ENCODE measurements around the gene CS.
"Not testable (repeated sequence)": the region's sequence is repeated elsewhere in the genome, so short reads cannot be mapped to it uniquely, and the experiment has no call there.

The CS gene

DNA sequence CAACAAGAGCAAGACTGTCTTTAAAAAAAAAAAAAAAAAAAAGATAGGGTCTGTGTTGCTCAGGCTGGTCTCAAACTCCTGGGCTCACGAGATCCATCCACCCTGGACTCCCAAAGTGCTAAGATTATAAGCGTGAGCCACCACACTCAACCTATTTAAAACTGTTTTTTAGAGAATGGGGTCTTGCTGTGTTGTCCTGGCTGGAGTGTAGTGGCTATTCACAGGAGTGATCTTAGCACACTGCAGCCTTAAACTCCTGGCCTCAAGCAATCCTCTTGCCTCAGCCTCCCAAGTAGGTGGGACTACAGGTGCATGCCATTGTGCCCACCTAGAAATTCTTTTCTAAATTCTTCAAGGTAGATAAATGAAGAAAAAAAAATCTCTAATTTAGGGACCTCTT, 25.8 kb downstream of the CS start:
- no peak for DNase-seq

DNA sequence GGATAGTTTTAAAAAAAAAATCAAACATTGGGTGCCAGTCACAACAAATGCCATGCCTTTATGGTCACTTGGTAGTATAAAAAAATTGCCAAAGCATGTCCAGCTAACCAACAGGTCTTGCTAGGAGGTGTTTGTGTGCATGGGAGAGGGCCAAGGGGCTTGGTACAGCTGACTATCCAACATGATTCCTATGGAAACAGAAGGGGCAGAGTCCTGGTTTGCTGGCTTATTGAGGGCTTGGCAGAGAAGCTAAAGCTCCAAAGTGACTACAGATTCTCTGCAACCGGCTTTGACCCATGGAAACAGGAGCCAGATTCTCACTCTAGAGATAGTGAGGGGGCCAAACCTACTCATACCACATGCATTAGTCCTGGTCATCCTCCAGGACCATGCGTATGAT, 27.7 kb downstream of the CS start:
- DNase-seq = not testable (repeated sequence)

DNA sequence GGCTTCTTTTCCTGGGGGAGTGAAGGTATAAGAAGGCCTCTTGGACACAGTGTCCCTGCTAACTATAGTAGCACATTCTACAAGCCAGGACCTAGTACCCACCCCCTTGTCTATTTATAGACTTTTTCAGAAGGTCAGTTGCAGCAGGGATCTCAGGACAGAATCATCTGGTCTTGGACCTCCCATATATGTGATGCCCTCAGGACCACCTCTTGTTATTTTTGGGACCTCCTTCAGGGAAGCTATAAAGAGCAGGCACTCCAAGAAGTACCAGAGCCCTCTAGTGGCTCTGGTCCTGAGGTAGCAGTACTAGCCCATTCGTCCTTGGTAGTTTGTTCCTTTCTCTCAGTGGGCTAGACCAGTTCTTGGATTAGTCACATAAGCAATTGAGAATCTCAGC, 29.1 kb downstream of the CS start:
- no peak for DNase-seq

DNA sequence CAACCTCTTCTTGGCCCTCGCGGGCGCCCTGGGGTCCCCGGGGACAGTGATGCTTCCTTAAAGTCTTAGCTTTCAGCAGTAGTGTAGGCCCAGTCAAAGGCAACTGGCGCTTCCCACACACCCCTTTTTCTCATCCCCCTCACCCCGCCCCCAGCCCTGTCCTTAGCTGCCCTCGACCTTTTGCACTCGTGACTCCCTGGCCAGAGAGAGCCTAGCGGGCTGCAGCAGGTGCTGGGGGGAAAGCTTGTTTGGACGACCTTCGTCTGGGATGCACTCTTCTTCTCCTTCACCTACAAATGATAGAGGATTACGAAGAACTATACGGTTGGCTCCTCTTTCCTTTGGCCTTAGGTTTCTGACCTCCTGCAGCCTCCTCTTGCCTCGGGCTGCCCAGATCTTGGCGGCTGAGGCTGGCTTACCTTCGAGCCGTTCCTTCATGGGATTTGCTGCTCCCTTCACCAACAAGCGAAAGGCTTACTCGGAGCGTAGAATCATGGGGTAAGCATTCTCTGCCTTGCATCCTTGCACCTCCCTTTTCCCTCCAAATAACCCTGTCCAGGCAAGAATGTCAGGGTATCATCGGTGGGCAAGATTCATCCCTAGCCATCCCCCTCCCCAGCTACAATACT, 32.6 kb downstream of the CS start:
- no peak for DNase-seq

DNA sequence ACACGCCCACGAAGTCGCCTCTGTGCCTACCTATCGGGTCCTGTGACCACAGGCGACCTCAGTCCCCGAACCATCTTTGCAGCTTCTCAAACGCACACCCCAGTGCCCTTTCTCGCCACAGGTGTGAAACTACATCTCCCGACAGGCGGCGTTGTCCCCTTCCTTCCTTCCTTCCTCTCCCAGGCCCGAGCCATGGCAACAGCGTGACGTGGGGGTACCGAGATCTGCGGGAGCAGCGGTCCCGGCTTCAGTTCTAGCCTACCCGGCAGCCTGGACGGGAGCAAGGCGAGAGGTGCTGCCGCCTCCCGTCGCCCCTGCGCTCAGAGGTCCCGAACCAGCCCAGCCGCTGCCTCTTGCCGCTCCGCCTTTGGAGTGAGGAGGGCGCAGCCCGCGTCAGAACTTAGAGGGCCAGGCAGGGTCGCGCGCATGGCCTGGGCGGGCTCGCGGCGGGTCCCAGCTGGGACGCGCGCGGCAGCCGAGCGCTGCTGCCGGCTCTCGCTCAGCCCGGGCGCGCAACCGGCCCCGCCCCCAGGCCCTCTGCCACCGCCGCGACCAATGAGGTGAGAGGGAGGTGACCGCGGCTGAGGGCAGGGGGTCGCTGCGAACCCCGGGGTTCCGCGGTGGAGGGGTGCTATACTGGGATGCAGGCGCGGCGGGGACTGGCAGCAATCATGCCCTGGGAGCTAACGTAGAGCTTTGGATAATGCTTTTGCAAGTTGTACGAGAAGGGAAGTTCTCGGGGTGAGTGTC, 33.3 kb downstream of the CS start, which contains the start of gene COQ10A:
Gene COQ10A (plus strand): TSS at position 250 of the 750 bp plus-strand sequence. CDS start 177 bp downstream, at position 427.
- peak; percentile 70 for DNase-seq

DNA sequence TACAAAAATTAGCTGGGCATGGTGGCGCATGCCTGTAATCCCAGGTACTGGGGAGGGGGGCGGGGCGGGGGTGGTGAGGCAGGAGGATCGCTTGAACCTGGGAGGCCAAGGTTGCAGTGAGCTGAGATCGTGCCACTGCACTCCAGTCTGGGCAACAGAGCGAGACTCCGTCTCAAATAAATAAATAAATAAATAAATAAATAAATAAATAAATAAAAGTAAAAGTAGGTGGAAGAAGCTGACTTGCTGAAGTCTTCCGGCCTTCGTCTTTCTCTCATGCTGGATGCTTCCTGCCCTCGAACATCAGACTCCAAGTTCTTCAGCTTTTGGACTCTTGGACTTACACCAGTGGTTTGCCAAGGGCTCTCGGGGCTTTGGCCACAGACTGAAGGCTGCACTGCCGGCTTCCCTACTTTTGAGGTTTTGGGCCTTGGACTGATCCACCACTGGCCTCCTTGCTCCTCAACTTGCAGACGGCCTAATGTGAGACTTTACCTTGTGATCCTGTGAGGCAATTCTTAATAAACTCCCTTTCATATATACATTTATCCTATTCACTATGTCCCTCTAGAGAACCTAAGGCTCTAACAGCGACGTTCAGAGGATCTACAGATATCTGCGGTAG, 34.0 kb downstream of the CS start:
- not testable (repeated sequence) for DNase-seq

DNA sequence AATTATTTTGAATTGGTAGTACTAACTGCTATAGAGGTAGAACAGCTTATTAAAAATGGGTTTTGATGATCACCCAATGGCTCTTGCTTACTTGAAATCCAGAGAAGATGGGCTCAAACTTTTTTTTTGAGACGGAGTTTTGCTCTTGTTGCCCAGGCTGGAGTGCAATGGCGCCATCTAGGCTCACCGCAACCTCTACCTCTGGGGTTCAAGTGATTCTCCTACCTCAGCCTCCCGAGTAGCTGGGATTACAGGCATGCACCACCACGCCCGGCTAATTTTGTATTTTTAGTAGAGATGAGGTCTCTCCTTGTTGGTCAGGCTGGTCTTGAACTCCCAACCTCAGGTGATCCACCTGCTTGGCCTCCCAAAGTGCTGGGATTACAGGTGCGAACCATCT, 37.2 kb downstream of the CS start:
- DNase-seq = not testable (repeated sequence)

DNA sequence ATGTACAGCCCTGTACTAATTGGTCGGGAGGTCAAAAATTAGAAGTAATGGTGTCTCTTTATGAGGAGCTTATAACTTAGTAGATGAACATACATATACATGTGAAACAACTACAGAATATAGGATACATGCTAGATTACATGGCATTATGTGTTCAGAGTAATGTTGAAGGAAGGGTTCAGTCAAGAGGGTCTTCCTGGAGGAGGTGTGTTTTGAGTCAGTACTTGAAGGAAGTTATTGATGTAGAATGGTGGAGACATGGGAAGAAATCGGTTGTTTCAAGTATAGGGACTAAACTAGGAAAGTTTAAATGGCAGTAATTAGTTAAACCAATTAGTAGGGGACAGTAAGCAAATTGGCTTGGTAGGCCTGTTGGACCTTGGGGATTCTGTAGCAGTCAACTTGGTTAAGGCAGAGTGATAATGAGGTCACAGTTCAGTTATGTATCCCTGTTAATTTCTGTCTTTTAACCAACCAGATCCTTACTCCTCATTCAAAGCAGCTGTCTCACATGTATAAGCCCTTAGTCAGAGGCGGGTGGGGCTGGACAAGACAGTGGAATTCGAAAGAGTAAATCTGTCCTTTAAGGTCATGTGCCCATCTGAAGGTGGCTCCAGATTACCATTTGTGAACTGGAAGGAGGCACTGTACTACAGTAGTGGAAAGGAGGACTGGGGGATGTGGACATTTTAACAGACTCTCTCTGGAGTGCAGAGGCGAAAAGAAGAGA, 38.5 kb downstream of the CS start:
- no peak for DNase-seq

DNA sequence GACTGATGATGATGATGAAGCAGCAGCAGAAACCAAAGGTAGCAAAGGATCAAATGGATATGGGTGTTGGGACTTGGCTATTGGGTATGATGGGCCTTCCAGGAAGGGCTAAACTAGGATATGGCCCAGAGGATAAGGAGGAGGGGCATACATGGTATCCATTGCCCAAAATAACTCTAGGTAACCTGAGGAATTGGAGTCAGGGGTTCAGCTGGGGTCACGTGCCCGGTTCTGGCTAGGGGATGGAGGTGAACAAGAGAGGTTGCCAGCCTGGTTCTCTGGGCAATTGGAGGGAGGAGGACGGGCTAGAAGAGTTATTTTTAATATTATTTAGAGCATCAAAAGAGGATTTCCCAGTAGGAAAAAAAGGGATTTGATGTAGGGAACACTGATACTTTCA, 39.2 kb downstream of the CS start:
- no peak for DNase-seq

DNA sequence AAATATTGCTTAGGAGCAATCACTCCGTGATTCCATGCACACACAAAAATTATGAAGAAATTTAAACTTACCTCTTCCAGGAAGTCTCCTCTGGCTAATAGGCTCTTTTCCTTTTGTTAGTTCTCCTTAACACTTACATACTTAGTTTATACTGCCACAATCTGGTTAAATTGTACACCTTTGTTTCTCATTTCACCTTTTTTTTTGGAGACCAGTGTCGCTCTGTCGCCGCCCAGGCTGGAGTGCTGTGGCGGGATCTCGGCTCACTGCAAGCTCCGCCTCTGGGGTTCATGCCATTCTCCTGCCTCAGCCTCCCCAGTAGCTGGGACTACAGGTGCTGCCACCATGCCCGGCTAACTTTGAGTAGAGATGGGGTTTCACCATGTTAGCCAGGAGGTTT, 39.8 kb downstream of the CS start:
- no peak for DNase-seq

DNA sequence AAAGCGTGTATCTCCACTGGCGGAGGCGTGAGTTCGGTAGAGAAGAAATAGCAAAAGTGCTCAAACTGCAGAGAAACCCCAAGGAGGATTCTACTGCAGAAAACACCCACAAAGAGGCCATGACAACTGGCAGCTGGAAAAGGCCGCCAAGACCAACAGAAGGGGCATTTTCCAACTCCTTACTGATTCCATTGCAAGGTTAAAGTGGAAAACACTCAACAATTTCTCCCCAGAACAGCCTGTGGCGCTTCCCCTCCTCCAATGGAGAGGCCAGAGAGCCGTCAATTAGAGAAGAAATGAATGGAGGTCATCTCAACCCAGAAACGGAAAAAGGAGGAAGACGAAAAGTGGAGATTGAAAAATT, 41.3 kb downstream of the CS start:
- DNase-seq = no peak

DNA sequence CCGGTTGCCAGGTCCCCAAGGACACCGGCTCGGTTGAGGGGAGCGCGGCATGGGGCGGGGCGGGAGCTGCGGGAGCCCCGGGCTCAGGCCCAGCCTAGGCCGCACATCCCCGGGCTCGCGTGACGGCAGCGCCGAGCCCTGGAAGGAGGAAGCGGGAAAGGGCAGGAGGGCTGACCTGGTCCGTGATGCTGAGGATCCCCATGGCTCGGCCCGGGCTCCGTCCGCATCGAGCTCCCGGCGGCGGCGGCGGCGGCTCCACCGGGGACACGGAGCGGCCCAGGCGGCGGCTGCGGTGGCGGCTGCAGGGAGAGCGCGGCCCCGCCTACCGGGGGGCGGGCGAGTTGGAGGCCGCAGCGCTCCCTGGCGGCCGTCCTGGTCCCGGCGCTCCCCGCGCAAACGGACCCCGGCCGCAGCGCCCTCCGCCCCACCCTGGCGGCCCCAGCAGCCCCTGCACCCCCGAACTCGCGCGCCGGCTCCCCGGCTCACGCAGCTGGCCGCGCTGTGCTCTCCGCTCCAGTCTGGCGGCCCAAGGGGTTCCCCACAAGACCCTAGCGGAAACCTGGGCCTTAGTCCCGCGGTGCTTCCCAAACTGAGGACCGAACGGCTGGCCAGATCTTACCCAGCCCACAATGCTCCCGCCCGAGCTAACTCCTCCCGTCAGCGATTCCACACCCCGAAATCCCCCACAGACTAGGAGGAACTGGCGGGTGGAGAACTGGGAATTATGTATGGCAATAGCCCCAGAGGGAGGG, 41.9 kb downstream of the CS start, which contains the start of gene ANKRD52:
Gene ANKRD52 (minus strand): TSS at position 317 of the 752 bp plus-strand sequence. CDS start 115 bp downstream, at position 202.
- peak; percentile 12 for DNase-seq

DNA sequence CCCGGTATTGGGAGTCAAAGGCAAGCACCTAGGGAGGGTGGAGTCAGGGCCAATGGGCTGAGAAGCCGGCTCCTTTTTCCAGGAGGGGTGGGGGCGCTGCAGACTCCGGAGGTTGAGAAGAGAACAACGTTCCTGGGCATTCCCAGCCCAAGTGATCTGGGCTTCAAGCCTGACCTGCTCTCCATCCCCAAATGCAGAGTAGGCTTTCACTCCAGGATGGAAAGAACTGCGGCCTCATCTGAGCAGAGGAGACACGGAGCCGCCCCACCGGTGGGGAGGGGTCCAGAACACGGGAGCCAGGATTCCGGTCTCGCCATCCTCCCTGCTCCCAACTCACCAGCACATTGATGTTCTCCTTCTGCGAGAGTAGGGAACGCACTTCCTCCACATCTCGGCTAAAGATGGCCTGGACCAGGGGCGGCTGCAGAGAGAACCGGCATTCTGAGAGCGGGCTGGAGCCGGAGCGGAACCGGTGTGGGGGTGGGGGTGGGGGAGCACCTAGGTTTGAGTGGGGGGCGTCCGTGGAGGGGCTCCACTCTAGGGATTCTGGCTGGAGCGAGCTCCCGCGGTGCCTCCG, 42.6 kb downstream of the CS start:
- DNase-seq = no peak

DNA sequence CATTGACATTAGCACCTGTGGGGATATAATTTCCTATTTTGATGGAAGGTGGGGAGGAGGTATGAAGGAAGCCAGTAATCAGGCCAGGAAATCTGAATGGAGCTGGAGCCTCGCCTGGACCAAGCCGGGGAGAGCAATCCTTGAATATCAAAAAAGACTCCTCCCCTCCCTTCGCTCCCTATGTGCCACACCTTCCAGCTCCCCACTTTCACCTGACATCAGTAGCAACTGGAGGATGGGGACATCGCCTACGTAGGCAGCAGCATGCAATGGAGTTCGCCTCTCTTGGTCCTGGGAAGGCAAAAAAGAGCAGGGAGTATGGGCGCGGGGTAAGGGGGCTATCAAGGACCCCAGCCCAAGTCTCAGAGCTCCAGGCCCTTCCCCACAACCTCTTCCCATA, 43.1 kb downstream of the CS start:
- no peak for DNase-seq

DNA sequence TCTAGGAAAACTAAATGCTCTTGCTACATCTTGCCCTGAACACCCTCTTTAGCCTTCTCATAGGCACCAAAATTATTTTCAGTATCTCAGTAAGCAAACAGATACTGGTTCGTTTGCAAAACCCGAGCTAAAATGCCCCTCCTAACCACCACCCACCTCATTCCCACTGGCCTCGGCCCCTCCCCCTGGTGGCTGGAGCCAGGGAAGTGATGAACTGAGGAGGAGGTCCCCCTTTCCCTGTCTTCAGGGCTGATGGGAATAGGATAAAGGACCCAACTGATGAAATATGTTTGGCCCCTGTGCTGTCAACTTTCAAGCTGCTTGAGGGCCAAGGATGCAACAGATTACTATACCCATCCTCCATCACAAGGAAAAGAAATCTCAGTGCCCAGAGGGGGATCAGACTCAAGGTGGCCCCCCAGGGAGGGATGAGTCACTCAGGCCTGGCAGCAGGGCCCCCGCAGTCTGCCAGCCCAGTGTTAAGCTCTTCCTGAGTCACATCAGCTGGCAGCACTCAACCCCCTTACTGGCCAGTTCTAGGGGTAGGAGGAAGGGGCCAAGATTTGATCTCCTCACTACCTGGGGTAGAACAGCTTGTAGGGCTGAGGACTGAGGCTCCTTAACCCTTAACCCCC, 43.7 kb downstream of the CS start:
- peak; percentile 9 for DNase-seq

DNA sequence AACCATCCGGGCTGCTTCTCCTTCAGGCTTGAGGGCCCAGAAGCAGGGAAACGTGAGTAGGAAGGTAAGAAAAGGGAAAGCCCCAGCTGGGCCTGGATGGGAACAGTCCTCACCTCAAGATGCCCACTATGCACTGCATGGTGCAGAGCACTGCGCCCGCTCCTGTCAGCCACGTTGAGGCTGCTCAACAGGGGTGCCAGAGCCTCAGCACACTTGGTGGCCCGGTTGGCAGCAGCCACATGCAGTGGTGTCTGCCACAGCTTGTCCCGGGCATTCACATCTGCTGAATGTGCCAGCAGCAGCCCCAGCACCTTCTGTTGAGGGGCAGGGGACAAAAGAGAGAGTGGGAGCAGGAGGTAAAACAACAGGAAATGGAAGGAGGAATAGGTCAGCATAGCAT, 44.5 kb downstream of the CS start:
- DNase-seq = no peak

DNA sequence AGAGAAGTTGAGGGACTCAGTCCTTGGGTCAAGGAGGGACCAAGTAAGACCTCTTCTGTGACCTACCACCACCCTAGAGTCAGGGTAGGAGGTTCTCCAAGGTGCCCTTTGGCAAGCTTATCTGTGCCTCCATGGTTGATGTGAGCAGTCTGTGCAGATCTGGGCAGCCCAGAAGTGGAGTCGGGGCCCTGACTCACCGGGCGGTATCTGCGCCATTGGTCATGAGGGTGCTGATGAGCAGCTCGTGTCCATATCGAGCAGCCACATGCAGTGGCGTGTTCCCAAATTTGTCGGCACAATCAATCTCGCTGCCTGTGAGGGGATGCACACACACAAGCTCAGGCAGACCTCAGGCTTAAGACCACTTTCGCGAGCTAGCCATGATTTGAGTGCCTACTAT, 47.0 kb downstream of the CS start:
- no peak for DNase-seq

DNA sequence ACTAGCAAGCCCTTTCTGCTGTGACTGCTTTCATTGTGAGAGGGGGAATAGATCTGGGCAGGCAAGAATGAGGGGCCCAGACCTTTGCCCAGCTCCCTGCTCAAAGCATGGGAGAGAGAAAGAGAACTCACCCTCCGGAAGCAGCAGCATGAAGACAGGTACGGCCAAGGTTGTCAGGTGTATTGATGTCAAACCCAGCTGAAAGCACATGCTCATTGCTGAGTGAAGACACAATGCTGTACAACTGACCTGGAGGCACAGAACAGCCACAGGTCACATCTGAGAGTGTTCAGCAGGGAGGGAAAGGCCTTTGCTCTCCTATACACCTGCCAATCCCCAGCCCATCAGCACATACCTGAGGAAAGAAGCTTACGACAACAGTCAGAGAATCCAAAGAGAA, 47.5 kb downstream of the CS start:
- DNase-seq = no peak

DNA sequence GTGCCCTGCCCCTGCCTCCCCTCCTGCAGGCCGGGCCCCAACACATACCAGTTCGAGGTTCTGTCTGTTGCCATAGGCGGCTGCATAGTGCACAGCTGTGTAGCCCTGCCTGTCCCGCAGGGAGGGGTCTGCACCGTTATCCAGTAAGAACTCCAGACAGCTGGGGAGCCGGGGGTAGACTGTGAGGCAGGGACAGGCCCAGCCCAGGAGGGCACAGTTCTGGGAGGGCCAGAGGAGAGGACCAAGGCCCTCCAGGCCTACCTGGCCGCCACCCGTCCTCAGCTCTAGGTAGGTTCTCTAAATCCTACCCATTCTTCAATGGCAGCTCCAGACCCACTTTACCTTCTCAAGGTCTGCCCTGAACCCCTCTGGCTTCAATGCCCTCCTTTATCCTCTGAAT, 51.4 kb downstream of the CS start:
- DNase-seq = no peak

DNA sequence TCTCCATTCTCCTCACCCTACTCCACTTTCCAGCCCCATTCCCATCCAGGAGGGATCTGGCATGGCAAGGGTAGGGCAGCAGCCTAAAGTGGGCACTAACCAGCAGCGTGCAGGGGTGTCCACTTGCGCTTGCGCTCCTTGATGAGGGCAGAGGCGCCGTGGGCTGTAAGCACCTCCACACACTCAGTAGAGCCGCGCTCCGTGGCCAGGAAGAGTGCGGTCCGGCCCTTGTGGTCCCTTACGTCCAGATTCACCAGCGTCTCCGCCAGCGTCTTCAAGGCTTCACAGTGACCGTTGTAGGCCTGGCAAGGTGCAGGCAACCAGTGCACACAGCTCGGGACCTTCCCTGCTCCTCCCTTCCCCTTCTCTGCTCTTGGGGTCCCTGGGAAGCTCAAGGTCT, 52.2 kb downstream of the CS start:
- DNase-seq = no peak

DNA sequence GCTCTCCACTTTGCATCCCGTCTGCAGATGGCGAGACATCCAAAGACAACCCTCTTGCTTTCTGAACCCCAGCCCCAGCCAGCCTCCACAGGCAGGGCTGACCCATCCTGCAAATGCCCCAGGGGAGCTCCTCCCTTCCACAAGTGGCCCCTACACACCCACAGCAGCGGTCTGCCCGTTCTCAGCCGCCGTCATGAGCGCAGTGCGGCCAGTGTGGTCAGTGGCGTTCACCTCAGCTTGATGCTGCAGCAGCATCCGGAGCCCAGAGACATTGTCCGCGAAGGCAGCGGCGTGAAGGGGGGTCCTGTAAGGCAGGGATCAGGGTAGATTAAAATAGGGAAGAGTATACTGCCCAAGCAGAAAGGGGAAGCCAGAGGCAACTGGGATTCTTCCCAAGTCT, 55.6 kb downstream of the CS start:
- DNase-seq = no peak

DNA sequence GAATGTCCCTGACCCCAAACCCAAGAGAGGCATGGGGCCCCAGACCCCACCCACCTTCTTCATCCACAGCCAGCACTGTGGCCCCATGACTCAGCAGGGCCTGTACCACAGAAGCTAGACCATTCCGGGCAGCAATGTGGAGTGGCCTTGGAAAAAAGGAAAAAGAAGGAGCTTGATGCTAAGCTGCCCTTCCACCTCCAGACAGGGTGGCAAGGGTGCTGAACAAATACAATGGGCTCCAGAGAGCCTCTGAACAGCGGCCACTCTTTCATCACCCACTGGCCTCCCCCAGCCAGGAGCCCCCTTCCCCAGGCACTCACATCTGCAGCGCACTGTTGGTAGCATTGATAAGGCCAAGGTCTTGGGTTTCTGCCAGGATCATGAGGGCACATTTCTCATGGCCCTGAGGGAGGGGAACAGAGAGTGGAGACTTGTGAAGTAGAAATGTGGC, 56.4 kb downstream of the CS start:
- DNase-seq = no peak
